K562 (cell line): ENCODE results near the gene MAGEL2. TPM values are rescaled to one million over a fixed set of nuclear protein-coding genes. Genes with fewer than 3 reads are reported as not detected.

Experiments used
- ATAC-seq: fragments of 200-7000 bp; cut with Tn5 transposase; 3 replicates; pipeline ENCODE4 v1.9.1; 2020; ENCODE audit warnings: moderate library complexity
- BruUV-seq: library from RNA; stranded (reverse); fragments of 400-500 nt; replicated peaks from 2 replicates; lab custom pipeline; 2021; lab: Mats Ljungman, UMichigan
- CTCF ChIA-PET: fragments of 300-600 bp; formaldehyde crosslinking; extraction: SDS; loops from one replicate; lab custom pipeline; 2021; ENCODE audit warnings: low intra/inter-chr PET ratio; lab: Yijun Ruan, JAX
- POLR2A ChIA-PET: fragments of 300-600, 350-650 bp; sonication (Branson Sonifier 250); formaldehyde crosslinking; extraction: SDS; loops from one replicate; lab custom pipeline; 2021; ENCODE audit warnings: antibody characterized with exemption, inconsistent platforms; lab: Yijun Ruan, JAX
- DNase-seq, 4 experiments: peaks; one replicate each; pipeline versions ENCODE4 v3.0.0 to v3.0.0-alpha.2; 2011 to 2018; ENCODE audit warnings: low spot score in 3 of 4, mixed read lengths in 3 of 4; ENCODE audit errors: extremely low read depth in 1 of 4
- FAIRE-seq: peaks from 2 replicates; lab custom pipeline; 2011; peaks lifted over from hg19 to GRCh38; lab: Jason Lieb, UNC
- H2AFZ ChIP-seq: 2 replicates; pipeline ENCODE4 v1.6.0; 2011; ENCODE audit warnings: low read depth, low read length, control low read depth, inconsistent platforms
- H3K27ac ChIP-seq: fragments of 200-600 bp; 3 replicates; pipeline ENCODE4 v1.8.0; 2011; ENCODE audit warnings: low read depth, mild to moderate bottlenecking, control low read depth, inconsistent platforms, low read length, moderate library complexity, mixed read lengths; ENCODE audit errors: extremely low read depth
- H3K27me3 ChIP-seq, 2 experiments: fragments of 300-600 bp in 1 of 2; 2 replicates in 1 of 2; 3 replicates in 1 of 2; pipeline versions ENCODE4 v1.6.0 to v1.8.0; 2011; ENCODE audit warnings: inconsistent platforms in 2 of 2, low read length in 2 of 2, mild to moderate bottlenecking in 1 of 2, mixed read lengths in 1 of 2, moderate library complexity in 1 of 2; ENCODE audit not compliant: control insufficient read depth in 2 of 2, insufficient read depth in 2 of 2
- H3K36me3 ChIP-seq: fragments of 300-600 bp; 3 replicates; pipeline ENCODE4 v1.8.0; 2011; ENCODE audit warnings: mild to moderate bottlenecking, low read length, inconsistent platforms; ENCODE audit not compliant: control insufficient read depth, insufficient read depth
- H3K4me1 ChIP-seq, 2 experiments: fragments of 200-600 bp in 1 of 2; replicated peaks in 1 of 2; 2 replicates in 1 of 2; 3 replicates in 1 of 2; pipeline versions ENCODE4 v1.5.1 to v1.8.0; 2011; ENCODE audit warnings: inconsistent platforms in 2 of 2, low read length in 2 of 2, mild to moderate bottlenecking in 1 of 2, mixed read lengths in 1 of 2, moderate library complexity in 1 of 2; ENCODE audit not compliant: control insufficient read depth in 2 of 2, insufficient read depth in 2 of 2
- H3K4me2 ChIP-seq: 2 replicates; pipeline ENCODE4 v1.6.1; 2011; ENCODE audit warnings: low read length, control low read depth, inconsistent platforms, mixed read lengths; ENCODE audit not compliant: insufficient read depth
- H3K4me3 ChIP-seq: fragments of 200-600 bp; sonication (generic), shearing (Covaris generic); 2 replicates; pipeline ENCODE4 v1.5.1; 2016; ENCODE audit warnings: control low read depth, inconsistent platforms
- H3K79me2 ChIP-seq: fragments of 200-600 bp; 3 replicates; pipeline ENCODE4 v1.8.0; 2011; ENCODE audit warnings: low read length, inconsistent platforms; ENCODE audit not compliant: control insufficient read depth, insufficient read depth
- H3K9ac ChIP-seq, 2 experiments: 2 replicates each; pipeline versions ENCODE4 v1.6.0 to v1.6.1; 2011; ENCODE audit warnings: low read depth in 2 of 2, low read length in 2 of 2, control low read depth in 1 of 2, inconsistent platforms in 1 of 2, mild to moderate bottlenecking in 1 of 2, mixed read lengths in 1 of 2; ENCODE audit not compliant: insufficient read depth in 1 of 2
- H3K9me1 ChIP-seq: one replicate; pipeline ENCODE4 v1.6.0; 2011; ENCODE audit warnings: inconsistent platforms, mild to moderate bottlenecking, low read length, moderate library complexity; ENCODE audit not compliant: control insufficient read depth, insufficient read depth
- H3K9me3 ChIP-seq: replicated peaks from 2 replicates; pipeline ENCODE4 v1.5.1; 2011; ENCODE audit warnings: low read depth, low read length, inconsistent platforms; ENCODE audit not compliant: control insufficient read depth, insufficient read depth
- H4K20me1 ChIP-seq: replicated peaks from 2 replicates; pipeline ENCODE4 v1.6.1; 2011; ENCODE audit warnings: low read length, inconsistent platforms, mixed read lengths; ENCODE audit not compliant: control insufficient read depth, insufficient read depth
- CBX3 ChIP-seq, 2 experiments: IDR thresholded peaks; 1 replicate in 1 of 2; 2 replicates in 1 of 2; pipeline ENCODE4 v1.6.1; 2012; ENCODE audit warnings: inconsistent platforms in 2 of 2, low read length in 2 of 2, borderline replicate concordance in 1 of 2, control low read depth in 1 of 2
- DIDO1 ChIP-seq: fragments of 450-650 bp; IDR thresholded peaks from 2 replicates; pipeline ENCODE4 v1.6.1; 2016; ENCODE audit warnings: low read depth, missing biosample characterization, missing genetic modification characterization
- WGBS: fragments of 100-300 bp; shearing (Covaris generic); methylation state at CpG from one replicate; pipeline ENCODE4 v1.1.6; 2016; ENCODE audit warnings: low coverage, mixed read lengths; ENCODE audit not compliant: insufficient coverage; ENCODE audit errors: missing lambda C conversion rate; 5-methylcytosine and 5-hydroxymethylcytosine counted together
- in situ Hi-C: fragments of 300-500 bp; cut with MboI; formaldehyde crosslinking; loops from 4 replicates; pipeline ENCODE4 v1.15.0; 2018; ENCODE audit warnings: inconsistent platforms, mixed read lengths
- intact Hi-C: fragments of 100-400 bp; cut with micrococcal nuclease; formaldehyde crosslinking; loops from 2 replicates; pipeline ENCODE4 v1.14.2; 2022
- polyA plus RNA-seq, 8 experiments: library from polyadenylated mRNA; depleted of rRNA in 4 of 8; stranded (reverse) in 5 of 8; unstranded in 3 of 8; fragments of >200 nt; fragmentation: Nextera tagmentation in 2 of 8; fragmentation: Illumina TruSeq in 1 of 8; extraction: Ambion mirVana in 2 of 8; extraction: Trizol in 1 of 8; gene quantifications; 2 replicates each; pipeline versions ENCODE4 v1.2.1 to v1.2.3, GENCODE V29; 2011 to 2014; ENCODE audit warnings: inconsistent platforms in 1 of 8, missing spikeins in 1 of 8
- total RNA-seq, 7 experiments: library from RNA; depleted of rRNA in 6 of 7; stranded (reverse); fragments of >200 nt in 6 of 7; fragmentation: Illumina TruSeq in 2 of 7; extraction: Trizol in 2 of 7; gene quantifications; 2 replicates each; pipeline versions ENCODE4 v1.2.1 to v1.2.3, GENCODE V29; 2011 to 2021; ENCODE audit warnings: low replicate concordance in 1 of 7
- TF ChIP-seq, protein P1 (sequence below): sonication (generic); formaldehyde crosslinking; IDR thresholded peaks from 2 replicates; pipeline ENCODE4 v1.8.1; 2022; ENCODE audit warnings: missing genetic modification reagents
- TF ChIP-seq, protein P2 (sequence below), 3 experiments: fragments of 200-800 bp in 1 of 3; fragments of 250-450 bp in 1 of 3; fragments of 450-650 bp in 1 of 3; sonication (Bioruptor Pico) in 1 of 3; sonication (Bioruptor generic) in 1 of 3; formaldehyde crosslinking in 1 of 3; IDR thresholded peaks; 2 replicates each; pipeline versions ENCODE4 v1.6.1 to v1.8.0; 2016 to 2022; ENCODE audit warnings: mild to moderate bottlenecking in 2 of 3, missing genetic modification characterization in 2 of 3, missing compliant biosample characterization in 1 of 3, moderate library complexity in 1 of 3
- TF ChIP-seq, protein P3 (sequence below), 3 experiments: IDR thresholded peaks in 2 of 3; conservative IDR thresholded peaks in 1 of 3; 2 replicates each; pipeline ENCODE4 v1.5.1; 2011 to 2012; ENCODE audit warnings: low read length in 3 of 3, mild to moderate bottlenecking in 3 of 3, control low read depth in 2 of 3, improper control_type of control experiment in 1 of 3, inconsistent platforms in 1 of 3, low read depth in 1 of 3, mixed read lengths in 1 of 3, moderate library complexity in 1 of 3; ENCODE audit not compliant: insufficient read depth in 2 of 3
- TF ChIP-seq, protein P4 (sequence below): sonication (generic); IDR thresholded peaks from 2 replicates; pipeline ENCODE4 v1.6.1; 2016
- TF ChIP-seq, protein P5 (sequence below): sonication (generic); formaldehyde crosslinking; IDR thresholded peaks from 2 replicates; pipeline ENCODE4 v1.8.1; 2023; ENCODE audit warnings: mild to moderate bottlenecking, missing genetic modification reagents

MAGEL2 gene
- total and polyA plus RNA-seq, 9 of the 15 experiments (the other 6 are each of a cell fraction or from before 2014, with no cell fraction given): not detected

DNA sequence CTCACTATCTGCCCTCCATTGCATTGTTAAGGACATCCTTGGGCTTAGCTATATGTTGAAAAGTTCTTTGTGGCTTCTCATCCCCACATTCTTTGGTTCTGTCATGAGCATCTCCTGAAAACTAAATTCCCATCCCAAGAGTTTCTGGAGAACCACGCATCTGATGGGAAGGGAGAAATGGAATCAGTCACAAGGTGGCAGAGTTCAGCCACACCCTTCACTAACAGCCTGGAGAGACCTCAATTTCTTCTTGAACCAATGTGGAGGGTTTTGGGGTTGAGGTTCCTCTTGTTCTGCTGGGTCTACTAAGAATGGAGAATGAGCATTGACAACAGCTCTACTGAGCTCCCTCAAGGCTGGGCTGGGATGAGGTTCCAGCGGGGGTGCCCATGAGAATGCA is 15.6 kb upstream of the MAGEL2 start:
- Histone ChIP-seq H3K79me2 (no peaks in the 10 kb centered on the region), H3K4me3 (no peak overlapping the region), H4K20me1 (no peaks in the 10 kb centered on the region), H3K9me1 (no peaks in the 10 kb centered on the region), H3K36me3 (no peaks in the 10 kb centered on the region), H3K9ac (no peak overlapping the region), H2AFZ (no peak overlapping the region), H3K27ac (no peak overlapping the region), H3K27me3 (no peaks in the 10 kb centered on the region), H3K9me3 (no peaks in the 10 kb centered on the region), H3K4me2 (no peak overlapping the region), H3K4me1 (no peaks in the 10 kb centered on the region)
- ChIA-PET POLR2A (interaction anchor here (0.7 kb wide), 1 partner anchor 1842 kb away, joined by 3 read pairs; no protein-coding TSS in a partner anchor), CTCF (no interaction called here)
- FAIRE-seq: no peak
- whole genome bisulfite sequencing: 0% methylated on average over 2 of the region's 2 CpGs
- intact Hi-C loops (no loop called here), in situ Hi-C loops (no loop called here)
- no TSS peak for BruUV-seq
- ATAC-seq: no peak
- no peak for DNase-seq
- TF ChIP-seq CBX3 (IDR thresholded peaks at IDR 0.05; ENCODE audit: borderline replicate concordance in 1 of 2, low read length in 2 of 2): no peak
- TF ChIP-seq, protein P1, sequence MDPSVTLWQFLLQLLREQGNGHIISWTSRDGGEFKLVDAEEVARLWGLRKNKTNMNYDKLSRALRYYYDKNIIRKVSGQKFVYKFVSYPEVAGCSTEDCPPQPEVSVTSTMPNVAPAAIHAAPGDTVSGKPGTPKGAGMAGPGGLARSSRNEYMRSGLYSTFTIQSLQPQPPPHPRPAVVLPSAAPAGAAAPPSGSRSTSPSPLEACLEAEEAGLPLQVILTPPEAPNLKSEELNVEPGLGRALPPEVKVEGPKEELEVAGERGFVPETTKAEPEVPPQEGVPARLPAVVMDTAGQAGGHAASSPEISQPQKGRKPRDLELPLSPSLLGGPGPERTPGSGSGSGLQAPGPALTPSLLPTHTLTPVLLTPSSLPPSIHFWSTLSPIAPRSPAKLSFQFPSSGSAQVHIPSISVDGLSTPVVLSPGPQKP (CRISPR knock-in tag): no peak
- TF ChIP-seq, protein P2, sequence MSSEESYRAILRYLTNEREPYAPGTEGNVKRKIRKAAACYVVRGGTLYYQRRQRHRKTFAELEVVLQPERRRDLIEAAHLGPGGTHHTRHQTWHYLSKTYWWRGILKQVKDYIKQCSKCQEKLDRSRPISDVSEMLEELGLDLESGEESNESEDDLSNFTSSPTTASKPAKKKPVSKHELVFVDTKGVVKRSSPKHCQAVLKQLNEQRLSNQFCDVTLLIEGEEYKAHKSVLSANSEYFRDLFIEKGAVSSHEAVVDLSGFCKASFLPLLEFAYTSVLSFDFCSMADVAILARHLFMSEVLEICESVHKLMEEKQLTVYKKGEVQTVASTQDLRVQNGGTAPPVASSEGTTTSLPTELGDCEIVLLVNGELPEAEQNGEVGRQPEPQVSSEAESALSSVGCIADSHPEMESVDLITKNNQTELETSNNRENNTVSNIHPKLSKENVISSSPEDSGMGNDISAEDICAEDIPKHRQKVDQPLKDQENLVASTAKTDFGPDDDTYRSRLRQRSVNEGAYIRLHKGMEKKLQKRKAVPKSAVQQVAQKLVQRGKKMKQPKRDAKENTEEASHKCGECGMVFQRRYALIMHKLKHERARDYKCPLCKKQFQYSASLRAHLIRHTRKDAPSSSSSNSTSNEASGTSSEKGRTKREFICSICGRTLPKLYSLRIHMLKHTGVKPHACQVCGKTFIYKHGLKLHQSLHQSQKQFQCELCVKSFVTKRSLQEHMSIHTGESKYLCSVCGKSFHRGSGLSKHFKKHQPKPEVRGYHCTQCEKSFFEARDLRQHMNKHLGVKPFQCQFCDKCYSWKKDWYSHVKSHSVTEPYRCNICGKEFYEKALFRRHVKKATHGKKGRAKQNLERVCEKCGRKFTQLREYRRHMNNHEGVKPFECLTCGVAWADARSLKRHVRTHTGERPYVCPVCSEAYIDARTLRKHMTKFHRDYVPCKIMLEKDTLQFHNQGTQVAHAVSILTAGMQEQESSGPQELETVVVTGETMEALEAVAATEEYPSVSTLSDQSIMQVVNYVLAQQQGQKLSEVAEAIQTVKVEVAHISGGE (CRISPR knock-in tag; IDR thresholded peaks at IDR 0.05): no peak
- TF ChIP-seq DIDO1 (tag): no peak
- TF ChIP-seq, protein P3, sequence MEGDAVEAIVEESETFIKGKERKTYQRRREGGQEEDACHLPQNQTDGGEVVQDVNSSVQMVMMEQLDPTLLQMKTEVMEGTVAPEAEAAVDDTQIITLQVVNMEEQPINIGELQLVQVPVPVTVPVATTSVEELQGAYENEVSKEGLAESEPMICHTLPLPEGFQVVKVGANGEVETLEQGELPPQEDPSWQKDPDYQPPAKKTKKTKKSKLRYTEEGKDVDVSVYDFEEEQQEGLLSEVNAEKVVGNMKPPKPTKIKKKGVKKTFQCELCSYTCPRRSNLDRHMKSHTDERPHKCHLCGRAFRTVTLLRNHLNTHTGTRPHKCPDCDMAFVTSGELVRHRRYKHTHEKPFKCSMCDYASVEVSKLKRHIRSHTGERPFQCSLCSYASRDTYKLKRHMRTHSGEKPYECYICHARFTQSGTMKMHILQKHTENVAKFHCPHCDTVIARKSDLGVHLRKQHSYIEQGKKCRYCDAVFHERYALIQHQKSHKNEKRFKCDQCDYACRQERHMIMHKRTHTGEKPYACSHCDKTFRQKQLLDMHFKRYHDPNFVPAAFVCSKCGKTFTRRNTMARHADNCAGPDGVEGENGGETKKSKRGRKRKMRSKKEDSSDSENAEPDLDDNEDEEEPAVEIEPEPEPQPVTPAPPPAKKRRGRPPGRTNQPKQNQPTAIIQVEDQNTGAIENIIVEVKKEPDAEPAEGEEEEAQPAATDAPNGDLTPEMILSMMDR (IDR thresholded peaks at IDR 0.05 in 2 of 3, conservative IDR thresholded peaks at IDR 0.05 in 1 of 3; ENCODE audit: insufficient read depth in 2 of 3, low read depth in 1 of 3, low read length in 3 of 3): 0 out of 6 replicates have a peak, but pooled peaks of 1 of the 3 experiments have one; percentile 3
- TF ChIP-seq, protein P4, sequence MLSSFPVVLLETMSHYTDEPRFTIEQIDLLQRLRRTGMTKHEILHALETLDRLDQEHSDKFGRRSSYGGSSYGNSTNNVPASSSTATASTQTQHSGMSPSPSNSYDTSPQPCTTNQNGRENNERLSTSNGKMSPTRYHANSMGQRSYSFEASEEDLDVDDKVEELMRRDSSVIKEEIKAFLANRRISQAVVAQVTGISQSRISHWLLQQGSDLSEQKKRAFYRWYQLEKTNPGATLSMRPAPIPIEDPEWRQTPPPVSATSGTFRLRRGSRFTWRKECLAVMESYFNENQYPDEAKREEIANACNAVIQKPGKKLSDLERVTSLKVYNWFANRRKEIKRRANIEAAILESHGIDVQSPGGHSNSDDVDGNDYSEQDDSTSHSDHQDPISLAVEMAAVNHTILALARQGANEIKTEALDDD: no peak
- TF ChIP-seq, protein P5, sequence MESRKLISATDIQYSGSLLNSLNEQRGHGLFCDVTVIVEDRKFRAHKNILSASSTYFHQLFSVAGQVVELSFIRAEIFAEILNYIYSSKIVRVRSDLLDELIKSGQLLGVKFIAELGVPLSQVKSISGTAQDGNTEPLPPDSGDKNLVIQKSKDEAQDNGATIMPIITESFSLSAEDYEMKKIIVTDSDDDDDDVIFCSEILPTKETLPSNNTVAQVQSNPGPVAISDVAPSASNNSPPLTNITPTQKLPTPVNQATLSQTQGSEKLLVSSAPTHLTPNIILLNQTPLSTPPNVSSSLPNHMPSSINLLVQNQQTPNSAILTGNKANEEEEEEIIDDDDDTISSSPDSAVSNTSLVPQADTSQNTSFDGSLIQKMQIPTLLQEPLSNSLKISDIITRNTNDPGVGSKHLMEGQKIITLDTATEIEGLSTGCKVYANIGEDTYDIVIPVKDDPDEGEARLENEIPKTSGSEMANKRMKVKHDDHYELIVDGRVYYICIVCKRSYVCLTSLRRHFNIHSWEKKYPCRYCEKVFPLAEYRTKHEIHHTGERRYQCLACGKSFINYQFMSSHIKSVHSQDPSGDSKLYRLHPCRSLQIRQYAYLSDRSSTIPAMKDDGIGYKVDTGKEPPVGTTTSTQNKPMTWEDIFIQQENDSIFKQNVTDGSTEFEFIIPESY (CRISPR knock-in tag): no peak
